PC-3 (cell line): ENCODE measurements around the gene HSF2. TPM values are rescaled to one million over a fixed set of nuclear protein-coding genes. Genes with fewer than 3 reads are reported as not detected.

ENCODE experiments used
- ATAC-seq: fragments of 200-7000 bp; cut with Tn5 transposase; 2 replicates; pipeline ENCODE4 v1.9.1; 2020; ENCODE audit warnings: mild to moderate bottlenecking, moderate library complexity
- BruUV-seq: library from RNA; stranded (reverse); fragments of 400-500 nt; replicated peaks from 2 replicates; lab custom pipeline; 2021; lab: Mats Ljungman, UMichigan
- CTCF ChIA-PET: fragments of 300-600 bp; sonication (Branson Sonifier 250); formaldehyde crosslinking; loops from one replicate; lab custom pipeline; 2022; ENCODE audit warnings: antibody characterized with exemption; lab: Charles Lee
- POLR2A ChIA-PET: fragments of 300-600 bp; sonication (Branson Sonifier 250); formaldehyde crosslinking; loops from one replicate; lab custom pipeline; 2022; ENCODE audit warnings: antibody characterized with exemption; ENCODE audit not compliant: unreplicated experiment; lab: Charles Lee
- DNase-seq: peaks from one replicate; pipeline ENCODE4 v3.0.0-alpha.2; 2015
- H2AFZ ChIP-seq: fragments of 300-600 bp; sonication (generic); 2 replicates; pipeline ENCODE4 v1.6.0; 2016; ENCODE audit warnings: antibody characterized with exemption, low read length
- H3F3A ChIP-seq: fragments of 300-600 bp; sonication (generic); one replicate; pipeline ENCODE4 v1.6.0; 2017; ENCODE audit warnings: antibody characterized with exemption, low read length, control low read depth, mild to moderate bottlenecking; ENCODE audit not compliant: unreplicated experiment
- H3K27ac ChIP-seq: fragments of 300-600 bp; sonication (generic); 2 replicates; pipeline ENCODE4 v1.5.1; 2016; ENCODE audit warnings: mild to moderate bottlenecking, low read length
- H3K27me3 ChIP-seq: fragments of 300-600 bp; sonication (generic); 2 replicates; pipeline ENCODE4 v1.6.1; 2016; ENCODE audit warnings: low read length, mixed read lengths
- H3K36me3 ChIP-seq: fragments of 300-600 bp; sonication (generic); 2 replicates; pipeline ENCODE4 v1.6.1; 2016; ENCODE audit warnings: low read depth, mixed run types, low read length, mixed read lengths
- H3K4me1 ChIP-seq: fragments of 300-600 bp; sonication (generic); 2 replicates; pipeline ENCODE4 v1.5.1; 2016; ENCODE audit warnings: low read length; ENCODE audit not compliant: insufficient read depth
- H3K4me2 ChIP-seq: fragments of 300-600 bp; sonication (generic); 2 replicates; pipeline ENCODE4 v1.6.0; 2016; ENCODE audit warnings: low read length
- H3K4me3 ChIP-seq: fragments of 300-600 bp; sonication (generic); 2 replicates; pipeline ENCODE4 v1.5.1; 2016; ENCODE audit warnings: mild to moderate bottlenecking, low read length, mixed read lengths
- H3K79me2 ChIP-seq: fragments of 300-600 bp; sonication (generic); 2 replicates; pipeline ENCODE4 v1.6.1; 2017; ENCODE audit warnings: low read length, mixed read lengths
- H3K9ac ChIP-seq: fragments of 300-600 bp; sonication (generic); 2 replicates; pipeline ENCODE4 v1.6.0; 2016; ENCODE audit warnings: mild to moderate bottlenecking, low read length
- H3K9me2 ChIP-seq: fragments of 300-600 bp; sonication (generic); replicated peaks from 2 replicates; pipeline ENCODE4 v1.6.1; 2016; ENCODE audit warnings: mixed run types, low read length, mixed read lengths
- H3K9me3 ChIP-seq: fragments of 300-600 bp; sonication (generic); 2 replicates; pipeline ENCODE4 v1.6.1; 2016; ENCODE audit warnings: low read length, mixed read lengths
- H4K20me1 ChIP-seq: fragments of 300-600 bp; sonication (generic); 2 replicates; pipeline ENCODE4 v1.6.1; 2016; ENCODE audit warnings: low read length, mixed read lengths
- CTCF ChIP-seq: fragments of 300-600 bp; sonication (generic); conservative IDR thresholded peaks from 2 replicates; pipeline ENCODE4 v1.5.1; 2017; ENCODE audit warnings: antibody characterized with exemption, low read depth, mild to moderate bottlenecking, low read length
- EZH2 ChIP-seq: fragments of 300-600 bp; sonication (generic); IDR thresholded peaks from one replicate; pipeline ENCODE4 v1.6.1; 2017; ENCODE audit warnings: antibody characterized with exemption, mild to moderate bottlenecking, low read length; ENCODE audit not compliant: unreplicated experiment
- EZH2phosphoT487 ChIP-seq: fragments of 300-600 bp; sonication (generic); IDR thresholded peaks from 2 replicates; pipeline ENCODE4 v1.6.1; 2018; ENCODE audit warnings: mild to moderate bottlenecking, antibody characterized with exemption, low read length, borderline replicate concordance
- intact Hi-C: fragments of 100-400 bp; cut with micrococcal nuclease; formaldehyde crosslinking; loops from 2 replicates; pipeline ENCODE4 v1.9.0; 2023
- total RNA-seq: library from RNA; depleted of rRNA; stranded (reverse); fragments of >200 nt; gene quantifications from 2 replicates; pipeline ENCODE4 v1.2.3, GENCODE V29; 2014

Gene HSF2
- total RNA-seq, 1 experiment from 2014 or later: 7.3 TPM

- Histone ChIP-seq H3K9me3 (no peaks in the 10 kb centered on the region), H3K36me3 (peaks cover 11% of the 10 kb centered on the region), H3K79me2 (no peaks in the 10 kb centered on the region), H4K20me1 (no peaks in the 10 kb centered on the region), H3K9me2 (no peaks in the 10 kb centered on the region), H2AFZ (no peak overlapping the region), H3K27me3 (no peaks in the 10 kb centered on the region), H3K4me1 (no peaks in the 10 kb centered on the region), H3K4me2 (no peak overlapping the region), H3F3A (no peaks in the 10 kb centered on the region), H3K9ac (no peak overlapping the region), H3K27ac (no peak overlapping the region), H3K4me3 (no peak overlapping the region)
- no peak for DNase-seq
- intact Hi-C loops: no loop called here
- ATAC-seq: no peak
- TF ChIP-seq EZH2phosphoT487 (no peak), CTCF (no peak), EZH2 (no peak)
- BruUV-seq: no TSS peak
- CTCF ChIA-PET: no interaction called here
- POLR2A ChIA-PET: no interaction called here
Measured at GRCh38 chr6:122445274-122445673, 45.8 kb downstream of the HSF2 start.

GRCh38 chr6:122449069-122449468 lies 49.6 kb downstream of the HSF2 start:
- H3K27ac ChIP-seq: no peak overlapping the region
- no peaks in the 10 kb centered on the region for H3K27me3 ChIP-seq
- POLR2A ChIA-PET: no interaction called here
- no peak overlapping the region for H3K4me2 ChIP-seq
- no peak for DNase-seq
- no peak overlapping the region for H3K4me3 ChIP-seq
- H3F3A ChIP-seq: no peaks in the 10 kb centered on the region
- peaks cover 29% of the 10 kb centered on the region for H3K36me3 ChIP-seq
- no peak overlapping the region for H2AFZ ChIP-seq
- H3K79me2 ChIP-seq: no peaks in the 10 kb centered on the region
- no peak for TF ChIP-seq CTCF
- no peak for TF ChIP-seq EZH2phosphoT487
- TF ChIP-seq EZH2: no peak
- H3K9me2 ChIP-seq: no peaks in the 10 kb centered on the region
- ATAC-seq: no peak
- H3K9ac ChIP-seq: no peak overlapping the region
- no peaks in the 10 kb centered on the region for H4K20me1 ChIP-seq
- no peaks in the 10 kb centered on the region for H3K9me3 ChIP-seq
- no TSS peak for BruUV-seq
- CTCF ChIA-PET: interaction anchor here (0.6 kb wide), 1 partner anchor 206 kb away, joined by 5 read pairs; no protein-coding TSS in a partner anchor
- intact Hi-C loops: no loop called here
- no peaks in the 10 kb centered on the region for H3K4me1 ChIP-seq

GRCh38 chr6:122452509-122452908 lies 53.1 kb downstream of the HSF2 start:
- no peak overlapping the region for H3K4me2 ChIP-seq
- no peaks in the 10 kb centered on the region for H4K20me1 ChIP-seq
- no peak overlapping the region for H3K9ac ChIP-seq
- peaks cover 23% of the 10 kb centered on the region for H3K36me3 ChIP-seq
- ATAC-seq: no peak
- H3F3A ChIP-seq: no peaks in the 10 kb centered on the region
- no peaks in the 10 kb centered on the region for H3K27me3 ChIP-seq
- H3K27ac ChIP-seq: no peak overlapping the region
- H2AFZ ChIP-seq: no peak overlapping the region
- POLR2A ChIA-PET: no interaction called here
- H3K9me3 ChIP-seq: no peaks in the 10 kb centered on the region
- no peaks in the 10 kb centered on the region for H3K79me2 ChIP-seq
- DNase-seq: no peak
- intact Hi-C loops: no loop called here
- TF ChIP-seq EZH2phosphoT487 (no peak), EZH2 (no peak), CTCF (no peak)
- no TSS peak for BruUV-seq
- no peaks in the 10 kb centered on the region for H3K4me1 ChIP-seq
- no peaks in the 10 kb centered on the region for H3K9me2 ChIP-seq
- CTCF ChIA-PET: no interaction called here
- H3K4me3 ChIP-seq: no peak overlapping the region
